GM13976 (cell line): ENCODE measurements around the gene H3-3A.

ENCODE experiments used
- DNase-seq: peaks from one replicate; pipeline ENCODE4 v3.0.0; 2012; ENCODE audit warnings: low spot score
- CTCF ChIP-seq: IDR thresholded peaks from 2 replicates; pipeline ENCODE4 v1.5.1; 2012; ENCODE audit warnings: borderline replicate concordance, mild to moderate bottlenecking; ENCODE audit not compliant: insufficient read depth; ENCODE audit errors: extremely low read depth, missing control alignments, control extremely low read depth
- in situ Hi-C: fragments of 300-500 bp; cut with MboI; formaldehyde crosslinking; loops from one replicate; pipeline ENCODE4 v1.12.0; 2022; ENCODE audit warnings: low sequenced_read_pairs, mixed read lengths, inconsistent platforms; ENCODE audit not compliant: unreplicated experiment

The H3-3A gene

GRCh38 chr1:226026833-226027232 lies 35.7 kb upstream of the H3-3A start:
- in situ Hi-C loops = no loop called here

GRCh38 chr1:226027538-226028217 lies 34.8 kb upstream of the H3-3A start:
- TF ChIP-seq CTCF = no peak
- no peak for DNase-seq
- in situ Hi-C loops = no loop called here

More at GRCh38 chr1:226026833-226027232, 35.7 kb upstream of the H3-3A start:
- no peak for DNase-seq
- TF ChIP-seq CTCF = no peak

GRCh38 chr1:226029093-226029496 lies 33.4 kb upstream of the H3-3A start:
- in situ Hi-C loops = no loop called here
- DNase-seq = peak; percentile 59

GRCh38 chr1:226029568-226030225 lies 32.8 kb upstream of the H3-3A start:
- in situ Hi-C loops = no loop called here
- no peak for DNase-seq
- TF ChIP-seq CTCF = no peak

More at GRCh38 chr1:226029093-226029496, 33.4 kb upstream of the H3-3A start:
- TF ChIP-seq CTCF = no peak

- in situ Hi-C loops = no loop called here
- no peak for DNase-seq
- TF ChIP-seq CTCF = no peak
These were observed 28.9 kb upstream of the H3-3A start for GRCh38 chr1:226033582-226033981.

- in situ Hi-C loops = no loop called here
- TF ChIP-seq CTCF = no peak
- DNase-seq = no peak
These were observed 28.5 kb upstream of the H3-3A start for GRCh38 chr1:226033991-226034390.
